Measurements from ENCODE around the gene RUFY1. TPM values are rescaled to one million over a fixed set of nuclear protein-coding genes. Genes with fewer than 3 reads are reported as not detected.
"Not testable (repeated sequence)": the region's sequence is repeated elsewhere in the genome, so short reads cannot be mapped to it uniquely, and the experiment has no call there.

Gene RUFY1
- total RNA-seq, 1 donor from 2014 or later = 51.6 TPM

GRCh38 chr5:179505636-179506261 is 44.6 kb upstream of the RUFY1 start:
- Mint-ChIP-seq H3K36me3 (no peaks in the 10 kb centered on the region), H3K27ac (no peak overlapping the region), H3K4me1 (ENCODE audit: unreplicated experiment) (peaks cover 14% of the 10 kb centered on the region), H3K27me3 (no peaks in the 10 kb centered on the region), H3K4me3 (no peak overlapping the region), H3K9me3 (no peaks in the 10 kb centered on the region)
- TF ChIP-seq CTCF (conservative IDR thresholded peaks at IDR 0.05) = no peak
- DNase-seq (ENCODE audit: extremely low spot score, unreplicated experiment) = no peak

GRCh38 chr5:179509239-179509638 is 41.1 kb upstream of the RUFY1 start:
- DNase-seq (ENCODE audit: extremely low spot score, unreplicated experiment) = no peak
- H3K27me3 Mint-ChIP-seq = no peaks in the 10 kb centered on the region
- H3K4me3 Mint-ChIP-seq = no peak overlapping the region
- H3K36me3 Mint-ChIP-seq = no peaks in the 10 kb centered on the region
- no peaks in the 10 kb centered on the region for H3K9me3 Mint-ChIP-seq
- peaks cover 13% of the 10 kb centered on the region for H3K4me1 Mint-ChIP-seq (ENCODE audit: unreplicated experiment)
- no peak for TF ChIP-seq CTCF (conservative IDR thresholded peaks at IDR 0.05)
- no peak overlapping the region for H3K27ac Mint-ChIP-seq

GRCh38 chr5:179509845-179510244 is 40.5 kb upstream of the RUFY1 start:
- Mint-ChIP-seq H3K27ac (no peak overlapping the region), H3K27me3 (peaks cover 2% of the 10 kb centered on the region), H3K36me3 (no peaks in the 10 kb centered on the region), H3K9me3 (no peaks in the 10 kb centered on the region), H3K4me3 (no peak overlapping the region), H3K4me1 (ENCODE audit: unreplicated experiment) (peaks cover 7% of the 10 kb centered on the region)
- TF ChIP-seq CTCF (conservative IDR thresholded peaks at IDR 0.05) = no peak
- DNase-seq (ENCODE audit: extremely low spot score, unreplicated experiment) = no peak

- H3K36me3 Mint-ChIP-seq = no peaks in the 10 kb centered on the region
Observed at GRCh38 chr5:179512452-179513000, 37.8 kb upstream of the RUFY1 start.

GRCh38 chr5:179515501-179515900 is 34.9 kb upstream of the RUFY1 start:
- not testable (repeated sequence) for H3K9me3 Mint-ChIP-seq; H3K4me1 Mint-ChIP-seq (ENCODE audit: unreplicated experiment); H3K27ac Mint-ChIP-seq; DNase-seq (ENCODE audit: extremely low spot score, unreplicated experiment); H3K36me3 Mint-ChIP-seq; H3K4me3 Mint-ChIP-seq
- H3K27me3 Mint-ChIP-seq = peaks cover 11% of the 10 kb centered on the region

More at GRCh38 chr5:179512452-179513000, 37.8 kb upstream of the RUFY1 start:
- no peak for DNase-seq (ENCODE audit: extremely low spot score, unreplicated experiment)
- Mint-ChIP-seq H3K4me3 (no peak overlapping the region), H3K27ac (no peak overlapping the region), H3K9me3 (no peaks in the 10 kb centered on the region), H3K27me3 (peaks cover 11% of the 10 kb centered on the region), H3K4me1 (ENCODE audit: unreplicated experiment) (peaks cover 4% of the 10 kb centered on the region)
- no peak for TF ChIP-seq CTCF (conservative IDR thresholded peaks at IDR 0.05)

- TF ChIP-seq CTCF (conservative IDR thresholded peaks at IDR 0.05) = no peak
- H3K36me3 Mint-ChIP-seq = no peaks in the 10 kb centered on the region
- H3K4me3 Mint-ChIP-seq = no peak overlapping the region
- no peaks in the 10 kb centered on the region for H3K4me1 Mint-ChIP-seq (ENCODE audit: unreplicated experiment)
- no peaks in the 10 kb centered on the region for H3K9me3 Mint-ChIP-seq
- no peak for DNase-seq (ENCODE audit: extremely low spot score, unreplicated experiment)
- H3K27me3 Mint-ChIP-seq = peaks cover 11% of the 10 kb centered on the region
- no peak overlapping the region for H3K27ac Mint-ChIP-seq
Observed at GRCh38 chr5:179516221-179516620, 34.1 kb upstream of the RUFY1 start.

GRCh38 chr5:179517746-179518145 is 32.6 kb upstream of the RUFY1 start:
- H3K4me1 Mint-ChIP-seq (ENCODE audit: unreplicated experiment); H3K9me3 Mint-ChIP-seq; H3K36me3 Mint-ChIP-seq; H3K27ac Mint-ChIP-seq; DNase-seq (ENCODE audit: extremely low spot score, unreplicated experiment); H3K4me3 Mint-ChIP-seq: not testable (repeated sequence)
- H3K27me3 Mint-ChIP-seq = peaks cover 11% of the 10 kb centered on the region

GRCh38 chr5:179518369-179518768 is 32.0 kb upstream of the RUFY1 start:
- H3K27me3 Mint-ChIP-seq = peaks cover 11% of the 10 kb centered on the region
- H3K4me1 Mint-ChIP-seq (ENCODE audit: unreplicated experiment); H3K27ac Mint-ChIP-seq; H3K36me3 Mint-ChIP-seq; DNase-seq (ENCODE audit: extremely low spot score, unreplicated experiment); H3K4me3 Mint-ChIP-seq; H3K9me3 Mint-ChIP-seq: not testable (repeated sequence)

GRCh38 chr5:179519416-179520070 is 30.8 kb upstream of the RUFY1 start:
- not testable (repeated sequence) for DNase-seq (ENCODE audit: extremely low spot score, unreplicated experiment); H3K27ac Mint-ChIP-seq; H3K4me3 Mint-ChIP-seq; H3K4me1 Mint-ChIP-seq (ENCODE audit: unreplicated experiment); H3K9me3 Mint-ChIP-seq; H3K36me3 Mint-ChIP-seq
- H3K27me3 Mint-ChIP-seq = peaks cover 11% of the 10 kb centered on the region
